Measurements from ENCODE around the gene XRN2. TPM values are rescaled to one million over a fixed set of nuclear protein-coding genes. Genes with fewer than 3 reads are reported as not detected.

XRN2 gene
- total RNA-seq, 1 donor from 2014 or later, result 46.1 TPM

GRCh38 chr20:21384308-21384892, 81.3 kb downstream of the XRN2 start:
- Mint-ChIP-seq H3K9me3 (ENCODE audit: low read depth) (no peaks in the 10 kb centered on the region), H3K27ac (ENCODE audit: unreplicated experiment) (no peak overlapping the region), H3K27me3 (ENCODE audit: low read depth) (no peaks in the 10 kb centered on the region), H3K4me3 (ENCODE audit: unreplicated experiment) (no peak overlapping the region), H3K36me3 (ENCODE audit: low read depth) (peaks cover 30% of the 10 kb centered on the region), H3K4me1 (ENCODE audit: low read depth) (peaks cover 2% of the 10 kb centered on the region)
- TF ChIP-seq, protein P1, sequence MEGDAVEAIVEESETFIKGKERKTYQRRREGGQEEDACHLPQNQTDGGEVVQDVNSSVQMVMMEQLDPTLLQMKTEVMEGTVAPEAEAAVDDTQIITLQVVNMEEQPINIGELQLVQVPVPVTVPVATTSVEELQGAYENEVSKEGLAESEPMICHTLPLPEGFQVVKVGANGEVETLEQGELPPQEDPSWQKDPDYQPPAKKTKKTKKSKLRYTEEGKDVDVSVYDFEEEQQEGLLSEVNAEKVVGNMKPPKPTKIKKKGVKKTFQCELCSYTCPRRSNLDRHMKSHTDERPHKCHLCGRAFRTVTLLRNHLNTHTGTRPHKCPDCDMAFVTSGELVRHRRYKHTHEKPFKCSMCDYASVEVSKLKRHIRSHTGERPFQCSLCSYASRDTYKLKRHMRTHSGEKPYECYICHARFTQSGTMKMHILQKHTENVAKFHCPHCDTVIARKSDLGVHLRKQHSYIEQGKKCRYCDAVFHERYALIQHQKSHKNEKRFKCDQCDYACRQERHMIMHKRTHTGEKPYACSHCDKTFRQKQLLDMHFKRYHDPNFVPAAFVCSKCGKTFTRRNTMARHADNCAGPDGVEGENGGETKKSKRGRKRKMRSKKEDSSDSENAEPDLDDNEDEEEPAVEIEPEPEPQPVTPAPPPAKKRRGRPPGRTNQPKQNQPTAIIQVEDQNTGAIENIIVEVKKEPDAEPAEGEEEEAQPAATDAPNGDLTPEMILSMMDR (IDR thresholded peaks at IDR 0.05), result no peak
- no peak for DNase-seq (ENCODE audit: low spot score)

GRCh38 chr20:21386111-21386510, 83.0 kb downstream of the XRN2 start:
- H3K4me1 Mint-ChIP-seq (ENCODE audit: low read depth), result peaks cover 2% of the 10 kb centered on the region
- no peak for DNase-seq (ENCODE audit: low spot score)
- H3K36me3 Mint-ChIP-seq (ENCODE audit: low read depth), result peaks cover 39% of the 10 kb centered on the region
- H3K4me3 Mint-ChIP-seq (ENCODE audit: unreplicated experiment), result no peak overlapping the region
- H3K9me3 Mint-ChIP-seq (ENCODE audit: low read depth), result no peaks in the 10 kb centered on the region
- TF ChIP-seq, protein P1 (IDR thresholded peaks at IDR 0.05), result no peak
- peaks cover 12% of the 10 kb centered on the region for H3K27me3 Mint-ChIP-seq (ENCODE audit: low read depth)
- no peak overlapping the region for H3K27ac Mint-ChIP-seq (ENCODE audit: unreplicated experiment)

DNA sequence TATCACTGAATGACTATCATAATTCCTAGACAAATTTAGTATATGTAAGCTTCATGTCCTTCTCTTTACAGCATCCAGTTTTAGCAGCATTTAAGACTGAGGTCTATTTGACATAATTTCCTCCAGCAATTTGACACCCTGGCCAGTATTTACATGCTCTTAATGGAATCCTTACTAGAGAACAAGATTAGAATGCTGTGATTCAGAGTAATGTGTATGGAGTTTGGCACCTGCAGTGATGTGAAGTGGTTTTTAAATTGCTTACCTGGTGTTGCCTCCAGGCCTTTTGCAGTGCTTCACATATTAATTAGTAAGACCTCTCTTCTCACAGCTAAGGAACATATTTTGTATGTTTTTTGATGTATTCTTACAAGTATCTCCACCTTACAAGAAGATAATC, 84.4 kb downstream of the XRN2 start:
- TF ChIP-seq, protein P1 (IDR thresholded peaks at IDR 0.05), result no peak
- Mint-ChIP-seq H3K9me3 (ENCODE audit: low read depth) (no peaks in the 10 kb centered on the region), H3K4me3 (ENCODE audit: unreplicated experiment) (no peak overlapping the region), H3K27ac (ENCODE audit: unreplicated experiment) (no peak overlapping the region), H3K4me1 (ENCODE audit: low read depth) (peaks cover 9% of the 10 kb centered on the region), H3K36me3 (ENCODE audit: low read depth) (peaks cover 43% of the 10 kb centered on the region), H3K27me3 (ENCODE audit: low read depth) (peaks cover 23% of the 10 kb centered on the region)
- no peak for DNase-seq (ENCODE audit: low spot score)

DNA sequence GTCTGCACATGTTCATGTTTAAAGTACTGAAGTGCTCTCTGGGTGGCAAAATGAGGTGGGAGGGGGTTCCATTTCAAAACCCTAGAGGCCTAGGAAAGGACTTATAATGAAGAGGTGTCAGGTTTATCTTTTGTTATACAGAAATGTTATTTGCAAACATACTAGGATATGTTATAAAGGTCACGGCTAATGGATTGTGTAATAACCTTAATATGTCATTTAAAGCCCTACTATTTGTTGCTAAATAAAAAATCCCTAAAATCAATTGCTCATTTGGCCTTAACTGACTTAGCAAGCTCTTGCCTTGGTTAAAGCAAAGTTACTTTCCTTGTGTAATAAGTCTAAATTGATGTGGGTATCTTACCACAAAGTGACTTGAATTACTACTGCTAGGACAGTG, 85.4 kb downstream of the XRN2 start:
- Mint-ChIP-seq H3K27ac (ENCODE audit: unreplicated experiment) (no peak overlapping the region), H3K4me1 (ENCODE audit: low read depth) (peaks cover 9% of the 10 kb centered on the region), H3K27me3 (ENCODE audit: low read depth) (peaks cover 34% of the 10 kb centered on the region), H3K36me3 (ENCODE audit: low read depth) (peaks cover 42% of the 10 kb centered on the region), H3K4me3 (ENCODE audit: unreplicated experiment) (no peak overlapping the region), H3K9me3 (ENCODE audit: low read depth) (no peaks in the 10 kb centered on the region)
- no peak for DNase-seq (ENCODE audit: low spot score)
- TF ChIP-seq, protein P1 (IDR thresholded peaks at IDR 0.05), result no peak

DNA sequence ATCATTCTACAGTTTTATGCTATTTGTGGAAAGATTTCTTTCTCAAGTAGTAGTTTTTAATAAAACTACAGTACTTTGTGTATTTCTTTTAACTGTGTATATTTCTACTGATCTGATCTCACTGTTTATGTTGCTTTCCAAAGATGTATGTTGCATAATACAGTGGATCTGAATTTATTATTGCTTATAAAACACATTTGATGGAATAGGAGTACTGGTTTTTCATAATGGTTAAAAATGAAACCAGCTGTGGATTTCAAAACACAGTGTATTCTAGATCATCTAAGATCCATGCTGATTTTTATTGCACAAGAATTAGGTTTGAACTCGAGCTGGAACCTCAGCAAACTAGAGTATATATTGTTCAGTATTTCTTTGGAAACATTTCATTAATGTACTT, 86.2 kb downstream of the XRN2 start:
- DNase-seq (ENCODE audit: low spot score), result no peak
- Mint-ChIP-seq H3K4me3 (ENCODE audit: unreplicated experiment) (no peak overlapping the region), H3K36me3 (ENCODE audit: low read depth) (peaks cover 37% of the 10 kb centered on the region), H3K27ac (ENCODE audit: unreplicated experiment) (no peak overlapping the region), H3K9me3 (ENCODE audit: low read depth) (no peaks in the 10 kb centered on the region), H3K4me1 (ENCODE audit: low read depth) (peaks cover 9% of the 10 kb centered on the region), H3K27me3 (ENCODE audit: low read depth) (peaks cover 42% of the 10 kb centered on the region)
- TF ChIP-seq, protein P1 (IDR thresholded peaks at IDR 0.05), result no peak

All from chondrocyte (in vitro differentiated cells).